ENCODE data around the gene GNL2.
A peak's percentile ranks its signal among the peaks of the same experiment; 100 is the strongest.

GNL2 gene

DNA sequence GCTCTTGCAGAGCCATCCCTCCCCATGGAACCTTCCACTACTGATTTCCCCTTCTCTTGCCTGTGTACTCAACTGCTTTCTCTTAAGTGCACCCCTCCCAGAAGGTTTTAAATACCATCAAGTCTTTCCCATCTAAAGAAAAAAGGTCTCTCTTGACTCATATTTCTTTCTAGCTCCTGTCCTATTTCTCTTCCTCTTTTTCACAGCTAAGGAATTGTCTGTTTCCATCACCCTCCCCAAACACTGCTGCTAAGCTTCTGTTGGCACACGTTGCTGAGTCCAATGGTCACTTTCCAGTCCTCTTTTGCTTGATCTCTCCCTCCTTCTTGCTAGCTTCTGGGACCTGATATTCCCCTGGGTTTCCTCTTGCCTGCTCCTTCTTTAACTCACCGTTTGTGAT is 13.3 kb upstream of the GNL2 start:
- DNase-seq (ENCODE audit: low read depth): no peak
- H3K4me3 ChIP-seq (ENCODE audit: low read depth, low read length): no peak overlapping the region
- TF ChIP-seq, protein P1, sequence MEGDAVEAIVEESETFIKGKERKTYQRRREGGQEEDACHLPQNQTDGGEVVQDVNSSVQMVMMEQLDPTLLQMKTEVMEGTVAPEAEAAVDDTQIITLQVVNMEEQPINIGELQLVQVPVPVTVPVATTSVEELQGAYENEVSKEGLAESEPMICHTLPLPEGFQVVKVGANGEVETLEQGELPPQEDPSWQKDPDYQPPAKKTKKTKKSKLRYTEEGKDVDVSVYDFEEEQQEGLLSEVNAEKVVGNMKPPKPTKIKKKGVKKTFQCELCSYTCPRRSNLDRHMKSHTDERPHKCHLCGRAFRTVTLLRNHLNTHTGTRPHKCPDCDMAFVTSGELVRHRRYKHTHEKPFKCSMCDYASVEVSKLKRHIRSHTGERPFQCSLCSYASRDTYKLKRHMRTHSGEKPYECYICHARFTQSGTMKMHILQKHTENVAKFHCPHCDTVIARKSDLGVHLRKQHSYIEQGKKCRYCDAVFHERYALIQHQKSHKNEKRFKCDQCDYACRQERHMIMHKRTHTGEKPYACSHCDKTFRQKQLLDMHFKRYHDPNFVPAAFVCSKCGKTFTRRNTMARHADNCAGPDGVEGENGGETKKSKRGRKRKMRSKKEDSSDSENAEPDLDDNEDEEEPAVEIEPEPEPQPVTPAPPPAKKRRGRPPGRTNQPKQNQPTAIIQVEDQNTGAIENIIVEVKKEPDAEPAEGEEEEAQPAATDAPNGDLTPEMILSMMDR (IDR thresholded peaks at IDR 0.05; ENCODE audit: insufficient read depth, low read depth, low read length, missing control alignments): no peak

DNA sequence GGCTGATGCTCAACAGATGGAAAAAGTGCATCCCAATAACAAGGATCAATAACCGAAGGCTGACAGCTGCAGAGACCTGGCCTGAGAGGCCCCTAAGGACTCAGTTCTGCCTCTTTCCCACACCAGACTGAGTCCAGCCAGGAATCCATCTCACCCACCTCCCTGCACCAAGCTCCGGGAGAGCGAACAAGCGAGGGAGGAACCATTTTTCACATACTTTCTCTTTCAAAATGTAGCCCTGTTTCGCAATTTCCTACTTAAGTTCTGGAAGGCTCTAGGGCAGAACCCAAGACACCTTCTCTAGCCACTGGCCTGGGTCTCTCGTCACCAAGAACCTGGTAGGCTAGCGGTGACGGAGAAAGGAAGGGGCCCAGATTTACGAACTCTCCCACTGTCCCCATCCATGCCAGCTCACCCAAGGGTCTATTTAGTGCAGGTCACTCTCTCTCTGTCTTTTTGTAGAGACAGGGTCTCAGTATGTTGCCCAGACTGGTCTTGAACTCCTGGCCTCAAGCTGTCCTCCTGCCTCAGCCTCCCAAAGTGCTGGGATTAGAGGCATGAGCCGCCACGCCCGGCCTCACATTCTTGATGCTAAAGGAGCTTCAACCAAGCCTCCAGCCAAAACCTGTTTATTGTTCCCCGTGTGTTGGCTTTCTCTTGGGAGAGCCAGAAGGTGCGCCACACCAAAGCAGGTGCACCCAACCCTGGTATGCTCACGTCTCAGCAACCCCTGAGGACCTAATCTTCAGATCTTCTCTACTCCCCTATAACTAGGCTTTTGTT is 10.9 kb upstream of the GNL2 start:
- TF ChIP-seq, protein P1 (IDR thresholded peaks at IDR 0.05; ENCODE audit: insufficient read depth, low read depth, low read length, missing control alignments): no peak
- DNase-seq (ENCODE audit: low read depth): no peak

DNA sequence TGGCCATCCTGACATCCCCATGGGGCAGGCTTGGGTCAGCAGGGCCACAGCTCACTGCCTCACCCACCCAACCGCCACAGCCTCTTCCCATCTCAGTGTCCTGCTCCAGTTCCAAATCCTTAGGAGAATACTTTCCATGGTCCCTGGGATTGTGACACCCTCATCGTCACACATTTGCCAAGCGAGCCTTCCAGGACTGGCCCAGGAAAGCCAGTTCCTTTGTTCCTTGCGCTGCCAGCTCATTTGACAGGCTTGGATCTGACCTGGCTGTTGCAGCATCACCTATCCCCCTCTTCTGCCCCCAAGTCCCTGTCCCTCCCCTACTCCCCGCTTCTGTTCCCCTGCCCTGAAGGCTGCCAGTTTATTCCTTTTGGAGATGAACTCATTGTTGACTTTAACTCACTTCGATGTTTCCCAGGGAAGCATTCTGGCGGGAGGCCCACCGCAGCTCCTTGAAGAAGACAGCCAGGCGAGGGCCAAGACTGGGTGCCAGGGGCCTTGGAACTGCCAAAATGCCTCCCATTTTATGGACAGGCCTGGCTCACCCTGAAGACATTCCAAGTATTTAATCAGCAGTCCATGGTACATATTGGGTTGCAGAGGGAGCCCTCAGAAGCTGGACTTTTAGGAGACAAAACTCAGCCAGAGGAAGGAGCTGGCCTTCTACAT is 10.2 kb upstream of the GNL2 start:
- no peak overlapping the region for H3K4me3 ChIP-seq (ENCODE audit: low read depth, low read length)
- DNase-seq (ENCODE audit: low read depth): no peak
- TF ChIP-seq, protein P1 (IDR thresholded peaks at IDR 0.05; ENCODE audit: insufficient read depth, low read depth, low read length, missing control alignments): no peak

More for the DNA sequence above, 10.9 kb upstream of the GNL2 start:
- H3K4me3 ChIP-seq (ENCODE audit: low read depth, low read length): no peak overlapping the region

DNA sequence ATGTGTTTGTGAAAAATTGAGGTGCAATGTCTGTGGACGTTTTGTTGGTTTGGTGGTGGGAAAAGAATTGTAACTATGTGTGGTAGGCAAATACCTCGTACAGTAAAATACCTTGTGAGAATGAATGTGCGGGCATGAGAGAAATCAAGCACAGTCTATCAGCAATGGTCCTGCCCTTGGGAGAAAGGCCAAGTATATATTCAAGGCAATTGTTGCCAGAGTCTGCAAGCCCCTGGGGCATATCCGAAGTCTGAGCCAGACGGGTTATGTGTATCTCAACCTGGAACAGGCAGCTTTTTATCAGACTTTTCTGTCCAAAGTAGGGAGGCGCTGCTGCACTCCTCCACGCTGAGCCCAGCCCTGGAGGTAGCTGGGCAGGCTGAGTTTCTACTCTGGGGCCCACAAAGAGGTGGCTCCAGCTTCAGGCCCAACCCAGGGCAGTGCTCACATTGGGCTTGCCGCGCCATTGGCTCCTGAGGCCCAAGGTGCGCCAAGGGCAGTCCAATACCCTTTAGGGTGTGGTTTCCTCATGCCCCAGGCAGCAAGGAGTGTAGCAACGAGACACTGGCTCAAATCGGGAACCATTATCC is 9.4 kb upstream of the GNL2 start:
- DNase-seq (ENCODE audit: low read depth): no peak
- TF ChIP-seq, protein P1 (IDR thresholded peaks at IDR 0.05; ENCODE audit: insufficient read depth, low read depth, low read length, missing control alignments): no peak
- H3K4me3 ChIP-seq (ENCODE audit: low read depth, low read length): no peak overlapping the region

DNA sequence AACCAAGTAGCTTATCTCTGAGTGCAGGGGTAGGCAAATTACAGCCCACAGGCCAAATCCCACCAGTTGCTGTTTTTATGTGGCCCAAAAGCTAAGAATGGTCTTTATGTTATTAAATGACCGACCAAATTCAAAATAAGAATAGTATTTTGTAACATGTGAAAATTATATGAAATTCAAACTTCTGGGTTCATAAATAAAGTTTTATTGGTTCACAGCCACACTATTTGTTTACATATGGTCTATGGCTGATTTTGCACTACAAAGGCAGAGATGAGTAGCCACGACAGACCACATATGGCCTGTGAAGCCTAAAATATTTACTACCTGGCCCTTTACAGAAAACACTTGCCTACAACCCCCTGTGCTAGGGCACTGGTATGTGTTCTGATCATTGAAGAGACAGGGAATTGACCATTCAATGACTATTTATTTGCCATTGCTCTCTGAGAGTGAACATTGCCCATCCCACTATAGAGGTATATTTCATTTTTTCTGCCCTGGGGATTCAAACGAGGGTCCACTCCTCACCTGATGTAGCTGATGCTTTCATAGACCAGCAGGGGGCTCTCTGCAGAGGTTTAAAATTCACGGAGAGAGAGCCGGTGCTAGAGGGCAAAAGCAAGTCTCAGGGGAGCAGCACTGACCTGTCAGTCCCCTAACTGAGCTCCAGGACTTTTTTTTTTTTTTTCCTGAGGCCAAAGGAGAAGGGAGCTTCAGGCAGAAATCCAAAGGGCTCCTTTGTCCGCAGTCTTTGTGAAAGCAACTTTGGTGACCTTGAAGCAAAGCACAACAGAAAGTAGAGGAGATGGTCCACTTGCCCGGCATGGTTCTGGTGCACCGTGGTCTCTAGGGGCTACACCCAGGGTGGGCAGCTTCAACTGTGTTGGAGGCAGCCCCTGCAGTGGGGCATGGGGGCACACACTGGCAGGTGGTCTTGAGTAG is 7.3 kb upstream of the GNL2 start:
- peak; percentile 57 for DNase-seq (ENCODE audit: low read depth)
- TF ChIP-seq, protein P1 (IDR thresholded peaks at IDR 0.05; ENCODE audit: insufficient read depth, low read depth, low read length, missing control alignments): peak; percentile 71
- H3K4me3 ChIP-seq (ENCODE audit: low read depth, low read length): no peak overlapping the region

DNA sequence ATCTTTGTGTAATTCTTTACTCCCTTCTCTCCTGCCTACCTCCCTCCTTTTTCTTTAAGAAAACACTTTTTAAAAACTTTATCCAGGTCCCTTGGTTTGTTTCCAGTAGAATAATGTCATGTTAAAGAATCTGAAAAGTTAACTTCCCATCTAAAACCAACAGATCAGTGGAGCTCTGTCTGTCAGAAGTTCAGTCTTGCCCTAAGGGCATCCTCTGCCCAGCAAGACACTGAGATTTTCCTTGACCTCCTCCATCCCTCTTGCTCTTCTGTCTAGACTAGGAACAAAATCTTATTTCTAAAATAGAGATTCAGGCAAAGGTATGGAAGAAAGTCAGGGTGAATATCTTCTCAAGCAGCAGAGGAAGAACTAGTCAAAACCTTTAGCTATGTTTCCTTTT is 5.7 kb upstream of the GNL2 start:
- no peak for DNase-seq (ENCODE audit: low read depth)
- H3K4me3 ChIP-seq (ENCODE audit: low read depth, low read length): no peak overlapping the region
- TF ChIP-seq, protein P1 (IDR thresholded peaks at IDR 0.05; ENCODE audit: insufficient read depth, low read depth, low read length, missing control alignments): no peak
